CD14-positive monocyte (primary cell): ENCODE results near the gene TAF5L. TPM values are rescaled to one million over a fixed set of nuclear protein-coding genes. Genes with fewer than 3 reads are reported as not detected.
A peak's percentile ranks its signal among the peaks of the same experiment; 100 is the strongest.

Experiments
- DNase-seq, 3 donors: peaks; one replicate each; pipeline ENCODE4 v3.0.0-alpha.2; 2011 to 2022
- H2AFZ ChIP-seq: 2 replicates; pipeline ENCODE4 v1.6.0; 2012; ENCODE audit warnings: mild to moderate bottlenecking, low read depth, low read length, inconsistent platforms; ENCODE audit not compliant: insufficient read depth, poor library complexity, severe bottlenecking
- H3K27ac ChIP-seq, 2 donors: 1 replicate in 1 of 2; 2 replicates in 1 of 2; pipeline ENCODE4 v1.5.1; 2012 to 2013; ENCODE audit warnings: low read length in 2 of 2, control low read depth in 1 of 2, inconsistent platforms in 1 of 2, low read depth in 1 of 2, mild to moderate bottlenecking in 1 of 2
- H3K27me3 ChIP-seq, 2 donors: one replicate each; pipeline versions ENCODE4 v1.6.0 to v1.6.1; 2011 to 2013; ENCODE audit warnings: low read length in 2 of 2; ENCODE audit not compliant: control insufficient read depth in 2 of 2, insufficient read depth in 2 of 2
- H3K36me3 ChIP-seq, 2 donors: replicated peaks in 1 of 2; 1 replicate in 1 of 2; 2 replicates in 1 of 2; pipeline versions ENCODE4 v1.5.1 to v1.6.1; 2012 to 2013; ENCODE audit warnings: low read length in 2 of 2, control low read depth in 1 of 2, inconsistent platforms in 1 of 2, mild to moderate bottlenecking in 1 of 2; ENCODE audit not compliant: insufficient read depth in 2 of 2, control insufficient read depth in 1 of 2
- H3K4me1 ChIP-seq, 2 donors: 1 replicate in 1 of 2; 2 replicates in 1 of 2; pipeline versions ENCODE4 v1.5.1 to v1.6.1; 2012 to 2013; ENCODE audit warnings: low read length in 2 of 2, control low read depth in 1 of 2, inconsistent platforms in 1 of 2, mild to moderate bottlenecking in 1 of 2, moderate library complexity in 1 of 2; ENCODE audit not compliant: insufficient read depth in 2 of 2, control insufficient read depth in 1 of 2
- H3K4me2 ChIP-seq: replicated peaks from 2 replicates; pipeline ENCODE3; 2012; ENCODE audit warnings: low read length, moderate library complexity, mild to moderate bottlenecking; ENCODE audit not compliant: poor library complexity, severe bottlenecking; ENCODE audit errors: extremely low read depth
- H3K4me3 ChIP-seq, 3 experiments: fragments of 200-600 bp in 1 of 3; sonication (generic) in 1 of 3; replicated peaks in 1 of 3; 1 replicate in 2 of 3; 2 replicates in 1 of 3; pipeline ENCODE4 v1.5.1; 2011 to 2013; ENCODE audit warnings: low read length in 3 of 3, mild to moderate bottlenecking in 3 of 3, control low read depth in 2 of 3, low read depth in 2 of 3, inconsistent platforms in 1 of 3, moderate library complexity in 1 of 3
- H3K79me2 ChIP-seq: 2 replicates; pipeline ENCODE4 v1.6.0; 2012; ENCODE audit warnings: mild to moderate bottlenecking, control low read depth, inconsistent platforms, low read length, moderate library complexity; ENCODE audit not compliant: insufficient read depth
- H3K9ac ChIP-seq: 2 replicates; pipeline ENCODE4 v1.6.0; 2017; ENCODE audit warnings: low read length, mild to moderate bottlenecking; ENCODE audit not compliant: insufficient read depth, poor library complexity, severe bottlenecking
- H3K9me3 ChIP-seq, 2 donors: replicated peaks in 1 of 2; 1 replicate in 1 of 2; 2 replicates in 1 of 2; pipeline versions ENCODE4 v1.5.1 to v1.6.1; 2012 to 2013; ENCODE audit warnings: low read length in 2 of 2, control low read depth in 1 of 2; ENCODE audit not compliant: control insufficient read depth in 1 of 2, insufficient read depth in 1 of 2
- H4K20me1 ChIP-seq: 2 replicates; pipeline ENCODE4 v1.6.0; 2012; ENCODE audit warnings: mild to moderate bottlenecking, low read length, control low read depth, moderate library complexity; ENCODE audit not compliant: insufficient read depth
- H3K27ac Mint-ChIP-seq, 7 donors: one replicate each; pipeline ENCODE4 v1.8.0; 2020; ENCODE audit warnings: mild to moderate bottlenecking in 7 of 7, mixed read lengths in 7 of 7, moderate library complexity in 6 of 7, inconsistent platforms in 2 of 7
- H3K27me3 Mint-ChIP-seq, 3 donors: one replicate each; pipeline ENCODE4 v1.8.0; 2021 to 2022; ENCODE audit warnings: low read depth in 3 of 3, mild to moderate bottlenecking in 3 of 3, mixed read lengths in 3 of 3, moderate library complexity in 3 of 3, inconsistent platforms in 1 of 3
- H3K36me3 Mint-ChIP-seq, 2 donors: one replicate each; pipeline ENCODE4 v1.8.0; 2020; ENCODE audit warnings: mixed read lengths in 2 of 2, inconsistent platforms in 1 of 2, mild to moderate bottlenecking in 1 of 2
- H3K4me1 Mint-ChIP-seq: one replicate; pipeline ENCODE4 v1.8.0; 2020; ENCODE audit warnings: mild to moderate bottlenecking, mixed read lengths
- H3K4me3 Mint-ChIP-seq, 2 donors: one replicate each; pipeline ENCODE4 v1.8.0; 2020; ENCODE audit warnings: mild to moderate bottlenecking in 2 of 2, mixed read lengths in 2 of 2, moderate library complexity in 1 of 2
- H3K9me3 Mint-ChIP-seq, 7 donors: one replicate each; pipeline ENCODE4 v1.8.0; 2020 to 2022; ENCODE audit warnings: mixed read lengths in 7 of 7, mild to moderate bottlenecking in 6 of 7, moderate library complexity in 6 of 7, inconsistent platforms in 2 of 7
- CTCF ChIP-seq: fragments of 200-600 bp; IDR thresholded peaks from one replicate; pipeline ENCODE4 v1.8.0; 2022; ENCODE audit warnings: antibody characterized with exemption, mild to moderate bottlenecking
- WGBS: methylation state at CpG from one replicate; pipeline ENCODE4 v1.1.5; 2013; ENCODE audit warnings: missing lambda C conversion rate; ENCODE audit not compliant: insufficient coverage; 5-methylcytosine and 5-hydroxymethylcytosine counted together
- intact Hi-C, 2 donors: fragments of 100-400 bp; cut with micrococcal nuclease; formaldehyde crosslinking; loops; one replicate each; pipeline versions ENCODE4 v1.15.0 to v1.15.1; 2023
- polyA plus RNA-seq, 3 donors: library from polyadenylated mRNA; depleted of rRNA in 1 of 3; unstranded in 2 of 3; stranded (reverse) in 1 of 3; fragments of 300-500 nt in 2 of 3; fragments of >200 nt in 1 of 3; fragmentation: Illumina TruSeq in 2 of 3; gene quantifications; 1 replicate in 2 of 3; 2 replicates in 1 of 3; pipeline ENCODE4 v1.2.3, GENCODE V29; 2012 to 2021

Gene TAF5L
- polyA plus RNA-seq, 3 donors = 3.8 to 15.4 (median 4.9) TPM

- peaks cover 67 to 70% of the 10 kb centered on the region in 2 donors for H3K36me3 Mint-ChIP-seq
- TF ChIP-seq CTCF = no peak
- peaks cover 0 to 3% (median 0%) of the 10 kb centered on the region in 3 donors for H3K27me3 Mint-ChIP-seq
- no peaks in the 10 kb centered on the region for H3K4me1 Mint-ChIP-seq
- Histone ChIP-seq H3K4me3 (no peak overlapping the region), H3K4me1 (no peaks in the 10 kb centered on the region), H3K79me2 (no peaks in the 10 kb centered on the region), H3K27me3 (no peaks in the 10 kb centered on the region), H4K20me1 (no peaks in the 10 kb centered on the region), H2AFZ (no peak overlapping the region), H3K36me3 (peaks cover 48 to 92% of the 10 kb centered on the region in 2 donors), H3K9me3 (no peaks in the 10 kb centered on the region), H3K4me2 (no peak overlapping the region), H3K9ac (no peak overlapping the region), H3K27ac (no peak overlapping the region)
- intact Hi-C loops = no loop called here
- no peak overlapping the region for H3K4me3 Mint-ChIP-seq
- no peaks in the 10 kb centered on the region for H3K9me3 Mint-ChIP-seq
- no peak for DNase-seq
- H3K27ac Mint-ChIP-seq = no peak overlapping the region
- 100% methylated on average over 2 of the region's 5 CpGs for WGBS
Observed at GRCh38 chr1:229655781-229656180, 29.9 kb upstream of the TAF5L start.

- H3K4me2 ChIP-seq = no peak overlapping the region
- Mint-ChIP-seq H3K4me3 (no peak overlapping the region), H3K27me3 (peaks cover 0 to 3% (median 0%) of the 10 kb centered on the region in 3 donors), H3K27ac (peak overlapping the region in 1 of 7 donors; percentile 83), H3K9me3 (no peaks in the 10 kb centered on the region), H3K36me3 (peaks cover 68 to 74% of the 10 kb centered on the region in 2 donors), H3K4me1 (no peaks in the 10 kb centered on the region)
- peaks cover 54 to 100% of the 10 kb centered on the region in 2 donors for H3K36me3 ChIP-seq
- no peak for TF ChIP-seq CTCF
- H3K9ac ChIP-seq = no peak overlapping the region
- intact Hi-C loops = no loop called here
- DNase-seq = no peak
- no CpG with 5 or more reads among the region's 1 CpG for WGBS
- H4K20me1 ChIP-seq = no peaks in the 10 kb centered on the region
- no peaks in the 10 kb centered on the region for H3K4me1 ChIP-seq
- no peaks in the 10 kb centered on the region for H3K27me3 ChIP-seq
- no peak overlapping the region for H3K4me3 ChIP-seq
- no peak overlapping the region for H2AFZ ChIP-seq
- H3K79me2 ChIP-seq = no peaks in the 10 kb centered on the region
- H3K9me3 ChIP-seq = no peaks in the 10 kb centered on the region
- H3K27ac ChIP-seq = no peak overlapping the region
Observed at GRCh38 chr1:229653420-229653819, 27.5 kb upstream of the TAF5L start.
